GM12801 (cell line): Measurements from ENCODE around the gene TLN1.
A peak's percentile ranks its signal among the peaks of the same experiment; 100 is the strongest.

ENCODE experiments used
- TF ChIP-seq, protein P1 (sequence below): IDR thresholded peaks from one replicate; pipeline ENCODE4 v1.5.1; 2011; ENCODE audit warnings: control low read depth; ENCODE audit not compliant: insufficient read length; ENCODE audit errors: extremely low read depth

Gene TLN1

DNA sequence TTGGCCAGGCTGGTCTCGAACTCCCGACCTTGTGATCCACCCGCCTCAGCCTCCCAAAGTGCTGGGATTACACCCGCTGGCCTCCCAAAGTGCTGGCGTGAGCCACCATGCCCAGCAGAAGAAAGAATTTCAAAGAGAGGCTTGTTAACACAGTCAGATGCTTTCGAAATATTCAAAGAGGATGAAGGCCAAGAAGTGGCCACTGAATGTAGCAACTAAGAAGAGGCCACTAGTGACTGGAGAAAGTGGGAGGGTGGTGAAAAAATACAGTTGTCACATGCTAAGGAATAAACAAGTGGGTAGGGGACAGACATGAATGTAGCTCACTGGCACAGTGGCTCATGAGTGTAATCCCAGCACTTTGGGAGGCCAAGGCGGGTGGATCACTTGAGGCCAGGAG, 29.3 kb downstream of the TLN1 start:
- TF ChIP-seq, protein P1, sequence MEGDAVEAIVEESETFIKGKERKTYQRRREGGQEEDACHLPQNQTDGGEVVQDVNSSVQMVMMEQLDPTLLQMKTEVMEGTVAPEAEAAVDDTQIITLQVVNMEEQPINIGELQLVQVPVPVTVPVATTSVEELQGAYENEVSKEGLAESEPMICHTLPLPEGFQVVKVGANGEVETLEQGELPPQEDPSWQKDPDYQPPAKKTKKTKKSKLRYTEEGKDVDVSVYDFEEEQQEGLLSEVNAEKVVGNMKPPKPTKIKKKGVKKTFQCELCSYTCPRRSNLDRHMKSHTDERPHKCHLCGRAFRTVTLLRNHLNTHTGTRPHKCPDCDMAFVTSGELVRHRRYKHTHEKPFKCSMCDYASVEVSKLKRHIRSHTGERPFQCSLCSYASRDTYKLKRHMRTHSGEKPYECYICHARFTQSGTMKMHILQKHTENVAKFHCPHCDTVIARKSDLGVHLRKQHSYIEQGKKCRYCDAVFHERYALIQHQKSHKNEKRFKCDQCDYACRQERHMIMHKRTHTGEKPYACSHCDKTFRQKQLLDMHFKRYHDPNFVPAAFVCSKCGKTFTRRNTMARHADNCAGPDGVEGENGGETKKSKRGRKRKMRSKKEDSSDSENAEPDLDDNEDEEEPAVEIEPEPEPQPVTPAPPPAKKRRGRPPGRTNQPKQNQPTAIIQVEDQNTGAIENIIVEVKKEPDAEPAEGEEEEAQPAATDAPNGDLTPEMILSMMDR = no peak

DNA sequence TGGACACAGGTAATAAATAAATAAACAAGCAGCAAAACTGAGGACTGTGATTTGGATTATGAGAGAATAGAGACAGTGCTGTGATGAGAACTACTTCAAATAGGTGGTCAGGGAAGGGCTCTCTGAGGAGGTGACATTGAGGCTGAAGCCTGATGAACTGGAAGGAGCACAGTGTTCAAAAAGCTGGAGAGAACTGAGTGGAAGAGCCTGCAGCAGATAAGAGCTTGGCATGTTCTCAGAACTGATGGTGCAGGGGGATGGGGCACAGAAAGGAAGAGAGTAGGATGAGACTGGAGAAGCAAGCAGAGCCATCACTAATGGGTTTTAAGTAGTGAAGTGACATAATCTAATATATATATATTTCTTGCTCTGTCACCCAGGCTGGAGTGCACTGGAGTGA, 31.1 kb downstream of the TLN1 start:
- TF ChIP-seq, protein P1 = no peak

DNA sequence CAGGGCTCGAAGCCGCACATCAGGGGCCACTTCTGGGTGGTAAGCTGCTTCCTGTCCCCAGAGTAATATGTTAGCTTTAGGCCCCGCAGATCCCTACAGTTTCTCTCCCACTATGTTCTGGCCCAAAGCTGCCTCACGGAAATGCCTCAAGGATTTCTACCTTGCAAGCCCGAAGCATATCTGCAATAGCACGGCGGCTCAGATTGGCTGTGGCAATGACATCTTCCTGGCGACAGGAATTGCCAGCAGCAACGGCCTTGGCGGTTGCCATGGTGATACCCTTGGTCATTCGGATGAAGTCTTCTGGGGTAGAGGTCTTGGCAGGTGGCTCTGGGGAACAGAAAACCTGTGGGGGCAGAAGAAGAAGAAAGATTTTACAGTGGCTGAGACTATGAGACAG, 32.0 kb downstream of the TLN1 start:
- TF ChIP-seq, protein P1 = no peak

DNA sequence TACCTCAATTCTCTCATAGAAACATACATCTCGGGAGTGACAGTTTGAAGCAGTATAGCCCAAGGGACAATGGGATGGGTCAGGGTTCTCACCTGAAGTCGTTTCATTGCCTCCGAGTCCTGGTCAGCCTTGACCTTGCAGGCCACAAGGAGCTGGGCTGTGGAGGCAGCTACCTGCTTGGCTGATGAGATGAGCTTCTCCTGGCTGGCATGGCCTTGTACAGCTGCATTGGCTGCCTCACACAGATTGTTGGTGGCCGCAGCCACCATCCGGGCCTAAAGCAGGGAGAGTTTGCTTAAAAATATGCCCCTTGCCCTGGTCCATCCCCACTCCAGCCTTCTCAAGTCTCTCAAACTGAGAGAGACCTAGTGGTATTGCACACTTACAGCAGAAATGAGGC, 33.8 kb downstream of the TLN1 start:
- TF ChIP-seq, protein P1 = no peak

DNA sequence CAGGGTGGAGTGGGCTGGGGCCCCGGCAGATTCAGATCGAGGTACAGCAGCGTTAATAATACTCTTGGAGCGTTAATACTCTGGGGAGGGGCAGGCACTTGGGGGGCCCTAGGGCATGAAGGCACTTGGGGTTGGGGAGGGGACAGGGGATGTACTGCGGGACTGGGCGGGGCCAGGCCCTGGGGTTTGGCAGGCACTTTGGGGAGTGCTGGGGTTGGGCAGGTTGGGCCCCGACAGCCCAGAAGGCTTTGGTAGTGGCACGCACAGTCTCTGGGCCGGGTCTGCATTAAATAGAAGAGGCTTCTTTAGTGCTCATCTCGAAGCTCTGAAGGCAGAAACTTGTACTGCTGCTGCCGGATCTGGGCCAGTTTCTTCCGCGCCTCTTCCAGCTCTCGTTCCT, 34.5 kb downstream of the TLN1 start:
- TF ChIP-seq, protein P1 = no peak

DNA sequence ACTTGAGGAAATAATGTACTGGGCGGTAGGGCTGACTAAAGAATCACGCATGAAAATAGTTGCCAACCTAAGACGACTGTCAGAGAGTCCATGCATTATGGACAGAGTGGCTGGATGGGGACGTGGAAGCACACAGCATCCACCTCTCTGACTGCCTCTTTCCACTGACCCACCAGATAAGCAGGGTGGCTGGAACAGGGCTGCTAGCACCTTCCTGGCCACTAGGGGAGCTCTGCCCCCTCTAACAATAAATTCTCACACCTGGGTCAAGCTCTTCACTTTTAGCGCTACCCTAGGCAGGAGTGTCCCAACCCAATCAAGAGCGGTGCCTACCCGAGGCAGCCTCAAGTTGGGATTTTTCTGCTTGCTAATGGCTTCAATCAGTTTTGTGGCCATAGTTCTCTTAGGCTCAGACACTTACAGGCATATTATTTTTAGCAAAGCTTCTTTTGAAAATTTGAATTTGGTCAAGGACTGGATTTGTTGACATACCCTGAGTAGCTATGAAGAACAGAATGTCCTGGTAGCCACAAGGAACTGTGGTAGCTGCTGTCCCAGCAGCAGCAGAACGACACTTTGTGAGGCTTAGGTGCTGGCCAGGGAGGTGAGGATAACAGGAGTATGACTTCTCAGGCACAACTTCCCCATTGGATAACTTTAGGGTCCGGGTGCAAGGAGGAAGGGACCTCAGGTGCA, 35.3 kb downstream of the TLN1 start:
- TF ChIP-seq, protein P1 = peak; percentile 66

DNA sequence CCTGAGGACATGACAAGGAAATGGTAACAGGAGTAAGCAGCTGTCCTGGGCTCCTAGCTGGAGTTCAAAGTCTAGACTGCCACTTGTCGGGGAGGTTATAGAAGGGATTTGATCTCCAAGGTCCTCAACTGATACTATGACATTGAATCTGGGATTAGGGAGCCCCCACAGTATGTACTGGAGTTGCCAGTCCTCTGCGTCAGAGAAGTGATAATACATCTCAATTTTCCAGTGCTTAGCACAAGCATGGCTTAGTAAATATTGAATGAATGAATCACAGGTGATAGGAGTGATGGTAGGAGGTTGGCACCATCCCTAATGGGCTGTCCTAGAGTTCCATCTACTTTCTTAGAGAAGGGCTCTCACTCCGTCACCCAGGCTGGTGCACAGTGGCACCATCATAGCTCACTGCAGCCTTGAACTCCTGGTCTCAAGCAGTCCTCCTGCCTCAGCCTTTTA, 36.0 kb downstream of the TLN1 start:
- TF ChIP-seq, protein P1 = no peak
